ENCODE data around the gene UGT1A7.

Gene UGT1A7

DNA sequence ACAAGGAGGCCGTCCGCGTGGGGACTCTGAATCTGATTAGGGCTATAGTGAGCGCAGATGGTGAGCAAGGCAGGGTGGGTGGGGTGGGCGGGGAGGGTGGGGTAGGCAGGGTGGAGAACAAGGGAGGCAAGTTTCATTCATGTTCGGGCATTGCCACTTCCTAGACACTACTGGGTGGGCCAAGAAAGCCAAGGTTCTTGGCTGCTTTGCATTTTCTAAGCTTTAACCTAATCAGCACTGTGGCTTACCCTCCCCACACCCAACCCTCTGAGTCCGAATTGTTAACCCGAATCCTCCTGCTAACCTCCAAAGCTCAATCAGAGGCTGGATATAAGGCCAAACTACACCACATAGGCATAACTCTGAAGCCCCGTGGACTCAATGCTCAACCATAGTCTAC lies 114.6 kb downstream of the UGT1A7 start:
- Histone ChIP-seq H3F3A (ENCODE audit: control insufficient read depth, insufficient read depth) (no peaks in the 10 kb centered on the region), H3K4me1 (ENCODE audit: control insufficient read depth, low read length) (peaks cover 4% of the 10 kb centered on the region), H4K20me1 (ENCODE audit: control insufficient read depth, insufficient read depth, low read depth, low read length) (no peaks in the 10 kb centered on the region), H3K79me2 (ENCODE audit: control insufficient read depth, low read length) (no peaks in the 10 kb centered on the region), H3K4me3 (ENCODE audit: low read length) (no peak overlapping the region), H3K36me3 (ENCODE audit: control insufficient read depth, low read length) (no peaks in the 10 kb centered on the region), H3K9me3 (ENCODE audit: control insufficient read depth, insufficient read depth, low read length) (no peaks in the 10 kb centered on the region), H3K4me2 (ENCODE audit: low read length) (no peak overlapping the region), H3K9me2 (replicated peaks; ENCODE audit: control insufficient read depth, low read length) (no peaks in the 10 kb centered on the region), H3K27me3 (ENCODE audit: control insufficient read depth, low read length) (no peaks in the 10 kb centered on the region), H3K27ac (ENCODE audit: low read depth, low read length) (no peak overlapping the region)
- no peak for TF ChIP-seq EZH2phosphoT487 (IDR thresholded peaks at IDR 0.05; ENCODE audit: borderline replicate concordance, low read length)
- TF ChIP-seq, protein P1, sequence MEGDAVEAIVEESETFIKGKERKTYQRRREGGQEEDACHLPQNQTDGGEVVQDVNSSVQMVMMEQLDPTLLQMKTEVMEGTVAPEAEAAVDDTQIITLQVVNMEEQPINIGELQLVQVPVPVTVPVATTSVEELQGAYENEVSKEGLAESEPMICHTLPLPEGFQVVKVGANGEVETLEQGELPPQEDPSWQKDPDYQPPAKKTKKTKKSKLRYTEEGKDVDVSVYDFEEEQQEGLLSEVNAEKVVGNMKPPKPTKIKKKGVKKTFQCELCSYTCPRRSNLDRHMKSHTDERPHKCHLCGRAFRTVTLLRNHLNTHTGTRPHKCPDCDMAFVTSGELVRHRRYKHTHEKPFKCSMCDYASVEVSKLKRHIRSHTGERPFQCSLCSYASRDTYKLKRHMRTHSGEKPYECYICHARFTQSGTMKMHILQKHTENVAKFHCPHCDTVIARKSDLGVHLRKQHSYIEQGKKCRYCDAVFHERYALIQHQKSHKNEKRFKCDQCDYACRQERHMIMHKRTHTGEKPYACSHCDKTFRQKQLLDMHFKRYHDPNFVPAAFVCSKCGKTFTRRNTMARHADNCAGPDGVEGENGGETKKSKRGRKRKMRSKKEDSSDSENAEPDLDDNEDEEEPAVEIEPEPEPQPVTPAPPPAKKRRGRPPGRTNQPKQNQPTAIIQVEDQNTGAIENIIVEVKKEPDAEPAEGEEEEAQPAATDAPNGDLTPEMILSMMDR (IDR thresholded peaks at IDR 0.05; ENCODE audit: low read depth, low read length, poor library complexity, severe bottlenecking): no peak

DNA sequence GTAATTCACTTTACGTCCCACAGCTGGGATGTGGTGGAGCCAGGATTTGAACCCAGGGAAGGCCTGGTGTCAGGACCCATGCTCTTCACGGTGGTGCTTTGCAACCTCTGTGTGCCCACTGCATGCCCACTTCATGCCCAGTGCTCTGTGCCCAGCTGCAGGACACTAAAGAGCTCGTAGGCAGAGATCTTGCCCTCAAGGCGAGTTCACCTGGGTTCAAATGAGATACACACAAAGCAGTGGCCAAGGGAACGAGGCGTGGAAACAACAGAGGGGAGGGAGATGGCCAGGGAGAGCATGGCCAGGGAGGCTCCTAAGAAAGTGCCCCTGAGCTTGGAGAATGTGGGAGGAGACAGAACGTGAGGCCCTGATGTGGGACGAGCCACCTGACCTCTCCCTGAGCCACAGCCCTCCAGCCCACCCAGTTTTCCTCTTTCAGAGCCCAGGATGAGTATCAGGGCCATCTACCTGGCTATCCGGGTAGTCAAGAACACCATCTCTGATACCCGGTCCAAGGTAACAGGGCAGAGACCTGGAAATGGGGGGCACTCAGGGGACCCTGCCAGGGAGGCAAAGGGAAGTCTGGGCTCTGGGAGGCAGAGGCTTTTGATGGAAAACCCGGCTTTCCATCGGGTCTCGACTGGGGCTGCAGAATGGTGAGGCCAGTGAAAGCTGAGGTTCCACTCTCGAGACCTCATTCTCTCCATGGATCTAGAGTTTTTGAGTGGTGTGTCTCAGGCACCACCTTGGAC lies 116.8 kb downstream of the UGT1A7 start:
- Histone ChIP-seq H3K36me3 (ENCODE audit: control insufficient read depth, low read length) (no peaks in the 10 kb centered on the region), H3K4me2 (ENCODE audit: low read length) (no peak overlapping the region), H3K27ac (ENCODE audit: low read depth, low read length) (no peak overlapping the region)

DNA sequence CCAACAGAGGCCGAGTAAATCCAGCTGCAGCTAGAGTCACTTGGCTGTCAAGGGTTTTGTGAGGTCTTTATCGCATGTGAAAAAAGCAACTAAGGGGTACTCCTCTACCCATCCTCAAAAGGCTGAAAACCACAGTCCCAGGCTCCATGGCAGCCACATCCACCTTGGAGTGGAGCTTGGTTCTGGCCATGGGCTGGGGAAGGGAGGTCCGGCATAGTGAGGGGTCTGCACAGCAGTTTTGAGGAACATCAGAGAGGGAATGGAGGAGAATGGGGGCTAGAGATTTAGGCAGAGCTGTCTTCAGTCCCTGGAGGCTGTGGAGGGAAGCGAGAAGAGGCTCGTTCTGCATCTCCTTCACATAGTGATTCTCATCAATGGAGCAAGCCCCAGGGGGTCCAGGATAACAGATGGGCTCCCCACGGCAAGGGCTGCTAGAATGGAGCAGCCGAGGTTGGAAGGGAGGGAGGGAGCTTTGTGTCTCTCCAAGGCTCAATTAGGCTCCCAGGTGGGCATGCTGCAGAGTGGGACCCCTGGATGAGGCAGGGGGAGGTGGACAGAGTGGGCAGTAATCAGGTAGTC lies 117.5 kb downstream of the UGT1A7 start:
- Histone ChIP-seq H3K9me2 (replicated peaks; ENCODE audit: control insufficient read depth, low read length) (no peaks in the 10 kb centered on the region), H3K27me3 (ENCODE audit: control insufficient read depth, low read length) (peaks cover 3% of the 10 kb centered on the region; the same call in 1 of the 2 replicates)

More for the DNA sequence above, 116.8 kb downstream of the UGT1A7 start:
- Histone ChIP-seq H3F3A (ENCODE audit: control insufficient read depth, insufficient read depth) (no peaks in the 10 kb centered on the region), H4K20me1 (ENCODE audit: control insufficient read depth, insufficient read depth, low read depth, low read length) (no peaks in the 10 kb centered on the region), H3K27me3 (ENCODE audit: control insufficient read depth, low read length) (peaks cover 3% of the 10 kb centered on the region; the same call in 1 of the 2 replicates), H3K9me3 (ENCODE audit: control insufficient read depth, insufficient read depth, low read length) (no peaks in the 10 kb centered on the region), H3K9me2 (replicated peaks; ENCODE audit: control insufficient read depth, low read length) (no peaks in the 10 kb centered on the region), H3K4me1 (ENCODE audit: control insufficient read depth, low read length) (peaks cover 9% of the 10 kb centered on the region), H3K79me2 (ENCODE audit: control insufficient read depth, low read length) (no peaks in the 10 kb centered on the region), H3K4me3 (ENCODE audit: low read length) (no peak overlapping the region)
- no peak for TF ChIP-seq EZH2phosphoT487 (IDR thresholded peaks at IDR 0.05; ENCODE audit: borderline replicate concordance, low read length)

More for the DNA sequence above, 117.5 kb downstream of the UGT1A7 start:
- Histone ChIP-seq H3K36me3 (ENCODE audit: control insufficient read depth, low read length) (no peaks in the 10 kb centered on the region), H3K9me3 (ENCODE audit: control insufficient read depth, insufficient read depth, low read length) (no peaks in the 10 kb centered on the region), H3K79me2 (ENCODE audit: control insufficient read depth, low read length) (no peaks in the 10 kb centered on the region), H3K4me1 (ENCODE audit: control insufficient read depth, low read length) (peaks cover 9% of the 10 kb centered on the region), H4K20me1 (ENCODE audit: control insufficient read depth, insufficient read depth, low read depth, low read length) (no peaks in the 10 kb centered on the region), H3F3A (ENCODE audit: control insufficient read depth, insufficient read depth) (no peaks in the 10 kb centered on the region), H3K27ac (ENCODE audit: low read depth, low read length) (no peak overlapping the region), H3K4me2 (ENCODE audit: low read length) (no peak overlapping the region), H3K4me3 (ENCODE audit: low read length) (no peak overlapping the region)
- TF ChIP-seq EZH2phosphoT487 (IDR thresholded peaks at IDR 0.05; ENCODE audit: borderline replicate concordance, low read length): no peak
- TF ChIP-seq, protein P1 (IDR thresholded peaks at IDR 0.05; ENCODE audit: low read depth, low read length, poor library complexity, severe bottlenecking): no peak

Measured in DOHH2 (cell line).